HCEC 1CT (cell line): ENCODE measurements around the gene INSRR.

Experiments used
- DNase-seq: peaks from one replicate; pipeline ENCODE4 v3.0.0-alpha.2; 2017

INSRR gene

GRCh38 chr1:156858959-156859522, at the start of gene INSRR:
Gene INSRR, minus strand, starts transcription at chr1:156859117. Its CDS starts 496 bp downstream, at chr1:156858621.
- DNase-seq, result no peak

- no peak for DNase-seq
These were observed 49.6 kb upstream of the INSRR start for GRCh38 chr1:156908541-156908940.

- DNase-seq, result no peak
These were observed 47.4 kb upstream of the INSRR start for GRCh38 chr1:156906206-156906906.

GRCh38 chr1:156905651-156906050, 46.7 kb upstream of the INSRR start:
- no peak for DNase-seq

GRCh38 chr1:156905176-156905575, 46.3 kb upstream of the INSRR start:
- no peak for DNase-seq

- no peak for DNase-seq
These were observed 45.5 kb upstream of the INSRR start for GRCh38 chr1:156904187-156904959.

- DNase-seq, result no peak
These were observed 44.6 kb upstream of the INSRR start for GRCh38 chr1:156903328-156904091.

- no peak for DNase-seq
These were observed 43.3 kb upstream of the INSRR start for GRCh38 chr1:156901966-156902915.

- DNase-seq, result no peak
These were observed 42.6 kb upstream of the INSRR start for GRCh38 chr1:156901590-156901900.

- DNase-seq, result no peak
These were observed 42.1 kb upstream of the INSRR start for GRCh38 chr1:156900896-156901589.

- no peak for DNase-seq
These were observed 41.2 kb upstream of the INSRR start for GRCh38 chr1:156899956-156900718.

GRCh38 chr1:156898971-156899664, 40.2 kb upstream of the INSRR start:
- DNase-seq, result no peak

- DNase-seq, result peak; percentile 21
These were observed 39.2 kb upstream of the INSRR start for GRCh38 chr1:156898161-156898566.

- peak; percentile 52 for DNase-seq
These were observed 38.3 kb upstream of the INSRR start for GRCh38 chr1:156897078-156897825.

GRCh38 chr1:156896490-156897033, 37.6 kb upstream of the INSRR start:
- peak; percentile 94 for DNase-seq

GRCh38 chr1:156895927-156896326, 37.0 kb upstream of the INSRR start:
- no peak for DNase-seq

GRCh38 chr1:156895455-156895812, 36.5 kb upstream of the INSRR start:
- no peak for DNase-seq

GRCh38 chr1:156894711-156895454, 36.0 kb upstream of the INSRR start:
- DNase-seq, result no peak
